WERI-Rb-1 (cell line): Measurements from ENCODE around the gene ADAM29.
"Not testable (repeated sequence)": the region's sequence is repeated elsewhere in the genome, so short reads cannot be mapped to it uniquely, and the experiment has no call there.

ENCODE experiments used
- DNase-seq: peaks from one replicate; pipeline ENCODE4 v3.0.0-alpha.2; 2020
- H3K27ac ChIP-seq: fragments of 250-450 bp; sonication (Bioruptor Pico); 2 replicates; pipeline ENCODE4 v1.5.1; 2020; ENCODE audit warnings: mild to moderate bottlenecking, moderate library complexity
- H3K27me3 ChIP-seq: fragments of 250-450 bp; sonication (Bioruptor Pico); 2 replicates; pipeline ENCODE4 v1.5.1; 2021; ENCODE audit warnings: mild to moderate bottlenecking, low read depth, moderate library complexity; ENCODE audit not compliant: insufficient read depth, severe bottlenecking
- H3K36me3 ChIP-seq: fragments of 250-450 bp; sonication (Bioruptor Pico); 2 replicates; pipeline ENCODE4 v1.5.1; 2020; ENCODE audit warnings: mild to moderate bottlenecking, moderate library complexity
- H3K4me3 ChIP-seq: 2 replicates; pipeline ENCODE4 v1.5.1; 2011; ENCODE audit warnings: low read depth, mild to moderate bottlenecking, control low read depth, low read length
- H3K9me3 ChIP-seq: fragments of 250-450 bp; sonication (Bioruptor Pico); 2 replicates; pipeline ENCODE4 v1.5.1; 2021; ENCODE audit warnings: mild to moderate bottlenecking, moderate library complexity; ENCODE audit not compliant: severe bottlenecking
- TF ChIP-seq, protein P1 (sequence below): IDR thresholded peaks from 2 replicates; pipeline ENCODE4 v1.5.1; 2011; ENCODE audit warnings: low read depth, mild to moderate bottlenecking, control low read depth, inconsistent platforms, low read length

The ADAM29 gene

DNA sequence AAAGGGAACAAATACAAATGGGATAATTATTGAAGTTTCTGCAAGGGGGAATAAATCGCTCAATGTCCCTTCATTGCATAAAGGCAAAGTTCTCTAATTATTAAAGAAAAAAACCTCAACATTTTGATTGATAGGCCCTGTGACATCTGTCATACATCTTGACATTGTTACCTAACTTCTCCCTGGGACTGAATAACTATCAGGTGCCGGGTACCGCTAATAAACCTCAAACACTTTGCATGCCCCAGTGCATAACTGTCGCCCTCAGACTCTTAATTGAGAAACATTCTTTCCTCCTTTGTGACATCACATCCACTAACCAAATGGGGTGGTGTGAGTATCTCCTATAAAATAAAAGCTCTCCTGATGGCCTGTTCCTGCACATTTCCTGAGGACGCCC is at the start of gene ADAM29:
Gene ADAM29 (plus strand): TSS at position 301 of the 400 bp plus-strand sequence. CDS start 57,168 bp downstream, outside the sequence.
- DNase-seq: no peak
- Histone ChIP-seq H3K9me3 (no peaks in the 10 kb centered on the region), H3K27ac (no peak within 1 kb of the TSS), H3K4me3 (no peak within 1 kb of the TSS), H3K27me3 (no peaks in the 10 kb centered on the region), H3K36me3 (no peaks in the 10 kb centered on the region)
- TF ChIP-seq, protein P1, sequence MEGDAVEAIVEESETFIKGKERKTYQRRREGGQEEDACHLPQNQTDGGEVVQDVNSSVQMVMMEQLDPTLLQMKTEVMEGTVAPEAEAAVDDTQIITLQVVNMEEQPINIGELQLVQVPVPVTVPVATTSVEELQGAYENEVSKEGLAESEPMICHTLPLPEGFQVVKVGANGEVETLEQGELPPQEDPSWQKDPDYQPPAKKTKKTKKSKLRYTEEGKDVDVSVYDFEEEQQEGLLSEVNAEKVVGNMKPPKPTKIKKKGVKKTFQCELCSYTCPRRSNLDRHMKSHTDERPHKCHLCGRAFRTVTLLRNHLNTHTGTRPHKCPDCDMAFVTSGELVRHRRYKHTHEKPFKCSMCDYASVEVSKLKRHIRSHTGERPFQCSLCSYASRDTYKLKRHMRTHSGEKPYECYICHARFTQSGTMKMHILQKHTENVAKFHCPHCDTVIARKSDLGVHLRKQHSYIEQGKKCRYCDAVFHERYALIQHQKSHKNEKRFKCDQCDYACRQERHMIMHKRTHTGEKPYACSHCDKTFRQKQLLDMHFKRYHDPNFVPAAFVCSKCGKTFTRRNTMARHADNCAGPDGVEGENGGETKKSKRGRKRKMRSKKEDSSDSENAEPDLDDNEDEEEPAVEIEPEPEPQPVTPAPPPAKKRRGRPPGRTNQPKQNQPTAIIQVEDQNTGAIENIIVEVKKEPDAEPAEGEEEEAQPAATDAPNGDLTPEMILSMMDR: no peak

DNA sequence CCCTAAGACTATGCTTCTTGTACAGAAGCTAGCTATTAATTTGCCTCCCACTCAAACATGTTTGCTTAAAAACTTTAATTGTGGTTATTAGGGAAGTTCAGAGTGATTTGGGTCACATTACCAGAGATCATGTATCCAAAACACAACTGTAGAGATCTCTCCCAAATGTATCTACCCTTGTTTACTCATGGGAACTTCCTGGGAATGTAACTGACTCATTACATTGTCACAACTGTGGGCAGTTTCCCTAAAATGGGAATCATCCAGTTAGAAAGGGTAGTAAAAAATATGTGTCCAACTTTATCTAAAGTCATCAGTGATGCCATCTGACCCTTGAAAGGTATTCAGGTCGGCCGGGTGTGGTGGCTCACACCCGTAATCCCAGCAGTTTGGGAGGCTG is 48.8 kb upstream of the ADAM29 start:
- peaks cover 8% of the 10 kb centered on the region for H3K9me3 ChIP-seq
- no peak overlapping the region for H3K4me3 ChIP-seq
- DNase-seq: no peak
- TF ChIP-seq, protein P1: no peak
- H3K27me3 ChIP-seq: no peaks in the 10 kb centered on the region
- H3K27ac ChIP-seq: no peak overlapping the region
- no peaks in the 10 kb centered on the region for H3K36me3 ChIP-seq

DNA sequence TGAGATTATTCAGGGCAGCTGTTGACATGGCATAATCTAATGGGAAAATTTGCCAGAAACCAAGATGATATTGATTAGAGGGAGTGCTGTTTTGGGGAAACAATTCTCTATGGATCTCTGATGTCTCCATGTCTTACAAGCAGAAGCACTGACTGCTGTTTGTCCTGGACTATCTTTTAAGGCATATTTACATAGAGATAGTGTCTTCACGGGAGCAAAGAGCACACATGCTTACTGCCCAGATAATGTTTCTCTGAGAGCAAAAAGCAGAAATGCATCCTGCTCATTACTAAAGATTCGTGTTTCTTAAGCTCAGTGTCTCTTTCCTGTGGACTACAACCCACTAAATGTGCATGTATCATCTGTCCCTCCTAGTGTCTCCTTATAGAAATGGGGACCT is 47.8 kb upstream of the ADAM29 start:
- H3K27me3 ChIP-seq: no peaks in the 10 kb centered on the region
- H3K27ac ChIP-seq: no peak overlapping the region
- no peak for DNase-seq
- TF ChIP-seq, protein P1: no peak
- H3K4me3 ChIP-seq: no peak overlapping the region
- H3K9me3 ChIP-seq: peaks cover 8% of the 10 kb centered on the region
- H3K36me3 ChIP-seq: no peaks in the 10 kb centered on the region

DNA sequence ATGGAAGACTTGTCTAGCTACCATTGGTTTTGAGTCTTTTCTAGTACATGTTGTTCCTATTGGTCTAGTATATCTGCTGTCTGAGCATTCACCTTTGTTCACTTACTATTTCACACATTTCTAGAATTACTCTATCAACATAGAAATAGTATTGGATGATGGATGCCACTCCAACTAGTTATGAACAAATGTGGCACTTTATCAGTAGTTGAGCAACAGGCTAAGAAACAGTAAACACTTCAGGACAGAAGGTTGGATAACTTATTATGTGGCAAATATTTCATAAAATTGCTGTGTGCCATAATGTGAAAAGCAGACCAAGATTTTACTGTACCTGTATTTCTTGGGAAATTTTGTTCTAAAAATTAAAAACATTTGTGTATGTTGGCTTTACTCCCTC is 46.8 kb upstream of the ADAM29 start:
- no peak for DNase-seq
- TF ChIP-seq, protein P1: no peak
- Histone ChIP-seq H3K27ac (no peak overlapping the region), H3K36me3 (no peaks in the 10 kb centered on the region), H3K9me3 (peaks cover 8% of the 10 kb centered on the region), H3K4me3 (no peak overlapping the region), H3K27me3 (no peaks in the 10 kb centered on the region)

- not testable (repeated sequence) for H3K4me3 ChIP-seq, H3K9me3 ChIP-seq, H3K27ac ChIP-seq, H3K36me3 ChIP-seq, H3K27me3 ChIP-seq, DNase-seq
Measured at GRCh38 chr4:174873146-174873545, 45.0 kb upstream of the ADAM29 start.

GRCh38 chr4:174873931-174874330 is 44.2 kb upstream of the ADAM29 start:
- Histone ChIP-seq H3K4me3 (no peak overlapping the region), H3K36me3 (no peaks in the 10 kb centered on the region), H3K27me3 (no peaks in the 10 kb centered on the region), H3K27ac (no peak overlapping the region), H3K9me3 (no peaks in the 10 kb centered on the region)
- TF ChIP-seq, protein P1: peak; percentile 54
- DNase-seq: peak; percentile 41
